HG03521 (cell line): ENCODE results near the gene RTN4R.

Experiments
- ATAC-seq: cut with Tn5 transposase; IDR thresholded peaks from one replicate; pipeline ENCODE4 v1.9.1; 2021; ENCODE audit warnings: mild to moderate bottlenecking, moderate library complexity; ENCODE audit not compliant: unreplicated experiment

Gene RTN4R

DNA sequence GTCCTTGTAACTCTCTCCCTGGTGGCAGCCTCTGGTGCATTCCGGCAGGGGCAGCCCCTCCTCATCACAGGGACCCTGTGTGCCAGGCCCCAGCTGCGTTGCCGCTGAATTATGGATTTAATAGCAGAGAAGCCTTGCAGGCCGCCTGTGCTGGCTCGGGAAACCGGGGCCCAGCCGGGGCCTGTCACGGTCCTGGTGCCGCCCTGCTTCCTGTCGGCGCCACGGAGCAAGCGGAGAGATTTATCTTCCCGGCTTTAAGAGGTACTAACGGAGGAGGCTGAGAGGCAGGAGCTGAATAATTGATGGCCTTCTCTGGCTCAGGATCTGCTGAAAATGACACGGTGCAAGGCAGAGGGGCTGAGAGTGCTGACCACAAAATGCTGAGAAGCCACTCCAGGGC is 63.3 kb downstream of the RTN4R start:
- no peak for ATAC-seq

DNA sequence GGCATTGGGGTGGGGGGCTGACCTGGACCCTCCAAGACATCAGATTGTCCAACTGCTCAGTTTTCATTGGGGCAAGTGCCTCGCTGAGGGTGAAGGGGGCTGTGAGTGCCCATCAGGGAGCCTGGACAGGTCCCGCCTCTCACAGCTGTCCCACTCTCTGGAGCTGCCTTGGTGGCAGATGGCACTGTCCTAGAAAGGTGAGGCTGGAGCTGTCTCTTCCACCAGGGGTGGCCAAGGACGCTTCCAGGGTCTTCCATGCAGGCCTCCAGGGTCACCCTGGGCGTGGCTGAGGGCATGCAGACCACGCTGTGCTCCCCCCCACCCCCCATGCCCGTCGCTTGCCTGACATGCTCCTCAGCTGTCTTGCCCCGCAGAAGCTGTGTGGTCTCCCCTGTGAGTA is 63.8 kb downstream of the RTN4R start:
- no peak for ATAC-seq

DNA sequence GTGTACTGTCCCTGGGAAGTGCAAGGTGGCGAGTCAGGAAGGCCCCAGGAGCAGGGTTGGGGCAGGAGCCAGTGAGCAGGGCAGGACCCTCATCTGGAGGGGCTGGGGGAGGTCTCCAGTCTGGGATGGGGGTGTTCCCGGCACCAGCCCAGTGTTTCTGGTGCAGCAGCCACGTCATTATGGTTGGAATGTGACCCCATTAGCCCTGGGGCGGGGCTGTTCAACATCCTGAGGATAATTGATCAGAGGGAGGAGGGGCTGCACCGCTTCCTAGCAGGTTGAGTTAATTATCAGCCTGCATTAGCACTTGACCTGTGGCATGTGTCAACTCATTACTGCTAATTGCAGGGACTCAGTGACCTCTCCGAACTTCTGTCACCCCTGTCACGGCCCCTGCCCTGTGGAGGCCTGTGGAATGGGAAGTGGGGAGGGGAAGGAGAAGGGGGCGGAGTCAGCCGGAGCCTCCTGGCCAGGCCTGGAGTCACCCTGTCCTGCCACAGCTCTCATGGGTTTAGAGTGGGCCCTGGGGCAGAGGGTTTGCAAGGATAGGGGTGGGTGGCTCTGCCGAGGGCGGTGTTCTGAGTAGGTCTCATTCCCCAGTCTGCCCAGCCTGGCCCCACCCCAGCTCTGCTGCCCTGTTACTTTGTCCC is 64.4 kb downstream of the RTN4R start:
- no peak for ATAC-seq

DNA sequence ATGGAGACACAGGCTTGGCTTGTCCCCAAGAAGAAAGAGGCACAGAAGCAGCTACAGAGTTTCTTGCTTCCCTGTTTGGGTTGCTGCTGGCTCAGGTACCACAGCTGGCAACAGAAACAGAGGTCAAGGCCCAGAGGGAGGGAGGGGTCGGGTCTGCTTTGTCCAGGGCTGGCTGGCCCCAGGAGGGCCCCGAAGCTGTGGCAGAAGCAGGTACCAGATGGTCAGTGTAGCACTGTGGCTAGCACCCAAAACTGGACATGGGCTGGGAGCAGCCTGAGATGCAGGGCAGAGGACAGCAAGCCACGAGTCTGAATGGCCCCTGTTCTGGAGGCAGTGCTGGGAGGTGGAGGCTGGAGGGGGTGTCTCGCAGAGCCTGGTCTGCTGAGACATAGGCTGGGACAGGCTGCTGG is 65.0 kb downstream of the RTN4R start:
- no peak for ATAC-seq

DNA sequence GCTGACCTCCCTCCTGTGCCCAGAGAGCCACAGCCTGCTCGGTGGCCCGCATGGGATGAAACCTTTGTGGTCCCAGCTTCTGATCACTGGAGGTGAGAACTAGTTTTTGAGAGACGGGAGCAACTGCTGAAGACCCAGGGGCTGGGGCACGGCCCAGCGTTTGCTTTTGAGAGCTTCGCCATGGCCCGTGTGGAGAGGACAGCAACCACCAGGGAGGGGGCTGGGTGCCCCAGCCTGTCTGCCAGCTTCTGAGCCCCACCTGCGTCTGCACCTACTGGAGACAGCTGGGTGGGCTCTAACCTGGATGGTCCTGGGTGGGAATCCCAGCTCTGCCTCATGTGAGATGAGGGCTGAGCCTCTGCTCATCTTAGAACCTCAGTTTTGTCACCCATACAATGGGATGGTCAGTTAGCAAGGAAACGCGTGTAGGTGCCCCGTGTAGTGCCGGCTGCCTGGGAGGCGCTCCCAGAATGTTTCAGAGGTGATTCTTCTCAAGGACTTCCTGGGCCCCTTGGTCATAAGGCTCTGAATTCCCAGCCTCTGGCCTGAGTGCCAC is 66.2 kb downstream of the RTN4R start:
- no peak for ATAC-seq

DNA sequence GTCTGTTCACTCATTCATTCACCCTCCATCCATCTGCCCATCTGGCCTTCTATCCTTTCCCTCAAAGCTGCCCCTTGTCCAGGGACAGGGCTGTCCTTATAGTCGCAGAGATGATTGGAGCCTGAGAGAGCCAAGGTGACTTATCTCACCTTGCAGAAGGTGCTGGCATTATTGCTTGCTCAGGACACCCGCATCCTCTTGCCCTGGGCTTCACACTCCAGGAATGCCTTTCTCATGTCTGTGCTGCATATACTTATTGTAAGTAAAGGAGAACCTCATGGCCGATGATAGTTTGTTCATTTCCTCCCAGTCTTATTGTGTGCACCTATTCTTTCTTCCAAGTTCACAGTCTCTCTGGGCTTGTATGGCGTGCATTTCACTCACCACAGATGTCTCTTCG is 68.2 kb downstream of the RTN4R start:
- no peak for ATAC-seq

DNA sequence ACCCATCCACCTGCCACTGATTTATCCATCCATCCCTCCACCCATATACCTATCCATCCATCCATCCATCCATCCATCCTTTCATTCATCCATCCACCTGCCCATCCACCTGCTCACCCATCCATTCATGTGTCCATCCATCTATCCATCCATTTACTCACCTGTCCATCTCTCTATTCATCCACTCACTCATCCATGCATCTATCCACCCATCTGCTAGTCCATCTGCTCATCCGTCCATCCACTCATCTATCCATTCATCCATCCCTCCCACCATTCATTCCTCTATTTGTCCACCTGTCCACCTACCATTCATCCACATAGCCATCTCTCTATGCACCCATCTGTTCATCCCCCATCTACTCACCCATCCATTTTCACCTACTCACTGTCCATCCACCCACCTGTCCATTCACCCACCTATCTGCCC is 68.7 kb downstream of the RTN4R start:
- no peak for ATAC-seq

DNA sequence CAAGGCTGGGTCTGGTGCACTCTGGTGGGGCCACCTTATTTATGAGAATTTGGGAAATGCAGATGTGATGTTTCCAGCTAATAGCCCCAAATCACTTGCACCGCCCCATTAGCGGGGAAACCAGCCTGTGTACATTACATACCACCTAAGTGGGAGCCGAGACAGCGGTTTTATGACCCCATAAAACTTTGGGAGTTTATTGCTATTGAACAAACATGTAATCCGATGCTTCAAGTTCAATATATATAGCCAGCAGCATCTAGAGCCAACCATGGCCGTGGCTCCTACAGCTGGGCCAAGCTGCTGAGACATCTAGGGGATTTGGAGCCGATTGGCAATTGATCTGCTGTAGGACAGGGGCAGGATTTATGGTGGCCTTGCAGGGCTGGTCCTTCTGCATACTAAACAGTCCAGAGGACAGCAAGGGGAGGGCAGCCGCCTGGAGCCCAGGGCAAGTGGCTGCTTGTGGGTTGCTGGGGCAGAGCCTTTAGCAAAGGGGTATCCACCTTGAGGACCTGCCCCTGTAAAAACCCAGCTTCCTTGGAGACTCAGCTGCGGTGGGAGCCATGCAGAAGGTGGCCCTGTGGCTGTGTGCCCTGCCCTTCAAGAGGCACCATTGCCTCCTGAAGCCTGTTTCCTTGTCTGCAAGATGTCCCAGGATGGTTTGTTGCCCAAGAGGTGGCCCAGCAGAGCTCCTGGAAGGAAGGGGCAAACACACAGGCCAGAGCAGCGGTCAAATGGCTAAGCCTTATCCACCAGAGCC is 69.4 kb downstream of the RTN4R start:
- ATAC-seq, result no peak

DNA sequence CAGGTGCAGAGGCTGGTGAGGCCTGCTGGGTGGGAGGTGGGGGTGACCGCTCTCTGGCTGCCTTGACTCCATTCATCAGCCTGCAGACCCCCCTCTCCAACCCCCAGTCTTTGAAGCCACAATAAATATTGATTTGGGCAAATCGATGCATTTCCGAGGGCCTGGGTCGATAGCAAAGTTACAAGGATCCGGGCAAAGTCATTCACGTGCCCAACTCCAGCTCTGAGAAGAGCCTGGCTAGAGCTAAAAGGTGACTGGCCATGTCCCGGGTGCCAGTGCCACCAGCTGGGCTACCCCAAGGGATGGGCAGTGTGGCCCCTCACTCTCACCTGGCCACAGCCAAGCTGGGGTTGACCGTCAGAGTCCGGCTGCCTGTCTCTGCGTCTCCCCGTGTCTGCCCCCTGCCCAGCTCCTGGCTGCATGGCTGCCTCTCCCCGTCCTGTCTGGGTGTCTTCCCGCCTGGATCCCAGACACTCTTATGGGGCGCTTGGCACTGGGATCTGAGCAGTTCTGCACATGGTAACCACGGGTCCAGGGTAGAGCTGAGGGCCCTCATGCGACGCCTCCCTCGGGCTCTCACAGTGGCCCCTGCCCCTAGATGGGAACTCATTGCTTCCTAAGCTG is 70.6 kb downstream of the RTN4R start:
- no peak for ATAC-seq

DNA sequence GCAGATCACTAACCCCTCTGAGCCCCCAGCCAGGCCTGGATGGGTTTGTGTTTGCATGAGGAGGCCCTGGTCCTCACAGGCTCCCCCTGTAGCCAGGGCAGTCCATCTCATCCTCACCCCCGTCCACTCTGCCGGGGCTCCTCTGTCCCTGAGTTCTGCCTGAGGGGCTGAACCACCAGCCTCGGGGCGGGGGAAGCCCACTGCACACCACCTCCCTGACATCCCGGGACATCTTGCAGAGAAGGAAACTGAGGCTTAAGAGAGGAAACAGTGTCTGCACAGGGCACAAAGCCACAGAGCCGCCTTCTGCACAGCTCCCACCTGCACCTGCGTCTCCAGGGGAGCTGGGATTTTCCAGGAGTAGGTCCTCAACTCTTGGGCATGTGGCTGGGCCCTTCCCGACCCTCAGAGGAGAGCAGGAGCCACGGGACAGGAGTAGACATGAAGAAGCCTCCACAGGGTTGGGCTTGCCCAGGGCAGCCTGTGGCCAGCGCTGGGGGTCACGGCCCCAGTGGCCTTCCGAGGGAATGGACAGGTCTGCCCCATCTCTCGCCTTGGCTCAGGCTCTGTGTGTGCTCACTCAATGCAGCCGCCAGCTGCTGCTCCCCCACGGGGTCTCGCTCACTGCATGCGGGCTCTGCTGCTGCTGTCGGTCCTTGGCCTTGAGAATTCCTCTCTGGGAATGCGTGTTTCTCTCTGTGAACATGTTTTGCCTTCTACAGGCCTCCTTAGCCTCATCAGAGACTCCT is 71.8 kb downstream of the RTN4R start:
- ATAC-seq, result no peak

DNA sequence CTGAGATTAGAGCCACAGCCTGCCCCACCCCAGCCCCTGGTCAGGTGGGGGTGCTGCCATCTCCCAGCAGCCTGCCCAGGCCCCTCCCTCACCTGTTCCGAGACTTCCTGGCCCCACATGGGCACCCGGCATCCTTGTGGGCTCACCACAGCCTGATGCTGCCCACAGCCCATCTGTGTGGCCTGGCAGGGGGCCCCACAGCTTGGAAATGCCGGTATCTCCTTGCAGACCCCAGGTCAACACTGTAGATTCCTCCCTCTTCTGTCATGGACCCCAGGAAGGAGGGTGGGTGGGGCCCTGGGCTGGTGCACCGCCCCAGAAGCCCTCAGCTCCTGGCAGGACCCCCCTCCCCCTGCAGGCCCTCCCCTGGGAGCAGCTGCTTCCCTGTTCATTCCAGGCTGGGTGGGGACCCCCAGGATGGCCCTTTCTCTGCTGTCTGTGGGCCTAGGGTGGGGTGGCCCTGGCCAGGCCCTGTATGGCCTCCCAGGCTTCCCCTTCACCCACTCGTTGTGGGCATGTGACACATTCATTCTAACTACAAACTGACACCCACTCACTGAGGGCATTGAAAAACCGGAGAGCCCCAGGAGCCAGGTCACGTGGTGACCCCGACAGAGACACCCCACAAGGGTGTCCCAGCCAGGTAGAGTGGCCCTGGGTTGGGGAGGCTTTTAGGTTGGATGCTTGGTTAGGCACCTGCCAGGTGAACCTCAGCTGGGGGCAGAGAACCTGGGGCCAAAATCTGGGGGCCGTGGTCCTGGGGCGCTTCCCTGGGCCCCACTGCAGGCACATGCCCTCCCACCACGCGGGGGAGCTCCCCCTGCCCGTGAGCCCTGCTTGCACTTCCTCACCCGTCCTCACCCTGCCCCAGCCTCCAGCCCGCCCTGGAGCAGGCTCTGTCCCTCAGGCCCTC is 73.2 kb downstream of the RTN4R start:
- ATAC-seq, result no peak

DNA sequence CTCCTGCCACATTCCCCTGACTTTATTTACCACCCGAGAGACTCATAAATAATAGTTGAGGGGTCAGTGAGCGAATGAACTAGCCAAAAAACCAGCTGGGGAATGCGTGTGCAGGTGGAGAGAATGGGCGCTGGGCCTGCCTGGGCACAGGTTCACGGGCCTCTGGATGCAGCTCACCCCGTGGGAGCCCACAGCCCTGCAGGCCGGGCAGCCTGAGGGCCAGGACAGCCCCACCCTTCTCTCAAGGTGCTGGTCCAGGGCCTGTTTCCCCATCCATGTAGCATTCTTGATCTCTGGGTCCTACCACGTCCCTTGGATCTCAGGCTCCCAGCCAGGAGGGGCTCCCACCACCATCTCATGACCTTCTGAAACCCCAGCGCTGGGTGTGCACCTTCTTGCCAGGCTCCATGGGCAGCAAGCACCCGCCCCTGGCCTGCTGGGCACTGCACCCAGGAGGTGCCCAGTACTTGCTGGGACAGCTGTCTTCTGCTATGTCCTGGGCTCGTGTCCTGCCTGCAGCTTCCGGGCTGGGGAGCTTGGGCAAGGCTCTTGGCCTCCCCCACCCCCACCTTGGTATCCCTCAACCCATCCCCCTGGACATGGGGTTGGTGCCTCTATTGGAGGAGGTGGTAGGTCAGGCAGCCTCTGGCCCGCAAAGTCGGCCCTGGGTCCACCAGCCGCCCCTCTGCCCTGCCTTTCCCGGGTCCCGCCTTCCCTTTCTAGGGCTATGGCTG is 74.2 kb downstream of the RTN4R start:
- ATAC-seq, result no peak

DNA sequence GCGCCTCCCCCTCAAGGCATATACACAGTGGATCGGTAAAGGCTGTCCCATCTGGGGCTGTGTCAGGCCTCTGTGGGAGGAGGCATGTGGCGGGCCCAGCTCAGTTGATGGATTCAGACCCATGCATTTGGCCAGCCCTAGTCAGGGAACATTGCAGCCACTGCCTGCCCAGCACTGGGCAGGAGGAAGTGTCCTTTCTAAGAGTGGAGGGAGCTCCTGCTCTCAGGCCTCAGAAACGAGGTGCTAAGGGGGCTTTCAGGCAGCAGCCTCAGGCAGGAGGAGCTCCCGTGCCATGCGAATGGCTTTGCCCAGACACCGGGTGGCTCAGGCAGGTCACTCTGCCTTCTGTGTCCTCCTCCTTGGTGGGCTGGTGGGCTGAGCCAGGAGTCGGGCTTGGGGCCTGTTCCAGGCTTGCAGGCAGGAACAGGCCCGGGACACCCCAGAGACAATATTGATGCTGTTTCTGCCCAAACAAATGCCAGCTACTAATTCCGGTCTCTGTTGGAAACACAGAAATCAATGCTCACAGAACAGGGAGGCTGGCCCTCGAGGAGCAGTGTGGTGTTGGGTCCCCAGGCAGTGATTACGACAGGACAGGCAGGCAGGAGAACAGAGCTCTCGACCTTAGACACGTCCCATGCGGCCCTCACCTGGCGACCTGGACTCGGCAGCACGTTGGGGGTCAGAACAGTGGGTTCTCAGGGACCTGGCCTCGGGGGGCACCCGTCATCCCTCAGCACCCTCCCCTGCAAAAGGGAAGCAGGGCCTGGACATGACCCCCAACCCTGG is 75.0 kb downstream of the RTN4R start:
- no peak for ATAC-seq

DNA sequence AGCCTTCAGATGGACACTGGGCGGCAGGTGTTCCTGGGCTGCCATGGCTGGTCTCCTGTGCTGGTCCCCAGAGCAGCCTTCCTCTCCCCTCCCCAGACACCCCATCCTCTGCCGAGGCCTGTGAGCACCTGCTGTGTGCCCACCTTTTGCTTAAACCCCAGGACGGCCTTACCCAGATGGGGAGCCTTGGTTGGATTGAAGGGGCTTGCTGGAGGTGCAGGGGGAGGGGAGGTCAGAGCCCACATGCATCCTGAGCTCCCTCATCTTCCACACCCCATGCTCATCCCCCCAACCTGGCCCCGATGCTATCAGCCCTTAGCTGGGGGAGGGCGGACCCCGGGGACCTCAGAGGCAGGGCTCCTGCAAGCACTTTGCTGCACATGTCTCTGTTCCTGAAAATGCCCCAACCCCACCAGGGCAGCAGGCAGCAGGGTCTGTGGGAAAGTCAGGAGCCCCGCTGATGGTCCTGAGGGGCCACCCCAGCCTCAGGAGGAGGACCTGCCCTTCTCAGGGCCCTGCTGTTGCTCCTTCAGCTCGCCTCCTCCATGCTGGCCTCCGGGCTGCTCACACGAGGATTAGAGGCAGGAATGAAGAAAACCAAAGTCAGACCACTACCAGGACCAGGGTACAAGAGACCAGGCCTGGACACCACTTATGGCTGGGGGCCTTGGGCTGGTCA is 75.7 kb downstream of the RTN4R start:
- no peak for ATAC-seq

DNA sequence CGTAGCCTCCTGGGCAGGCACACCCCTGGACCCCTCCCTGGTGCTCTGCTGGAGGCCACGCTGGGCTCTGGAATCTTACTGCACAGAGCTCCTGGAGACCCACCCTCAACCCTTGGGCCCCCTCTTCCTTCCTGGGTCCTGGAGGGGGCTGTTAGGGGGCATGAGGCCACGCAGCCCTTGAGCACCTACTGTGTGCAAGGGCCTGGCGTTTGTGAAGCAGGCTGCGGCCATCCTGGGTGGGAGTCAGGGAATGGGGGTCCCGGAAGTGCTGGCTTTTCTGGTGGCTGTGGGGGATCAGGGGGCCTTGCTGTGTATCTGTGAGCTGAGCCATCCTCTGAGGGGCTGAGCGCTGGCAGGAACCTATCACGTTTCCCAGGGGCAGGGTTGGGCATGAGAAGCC is 76.3 kb downstream of the RTN4R start:
- ATAC-seq, result no peak
